ENCODE results near the gene PSMA2. TPM values are rescaled to one million over a fixed set of nuclear protein-coding genes. Genes with fewer than 3 reads are reported as not detected.

Gene PSMA2
- 351 TPM for polyA plus RNA-seq (2013, experiment 1 of 2)
- polyA plus RNA-seq (2013, experiment 2 of 2), result 360 TPM

DNA sequence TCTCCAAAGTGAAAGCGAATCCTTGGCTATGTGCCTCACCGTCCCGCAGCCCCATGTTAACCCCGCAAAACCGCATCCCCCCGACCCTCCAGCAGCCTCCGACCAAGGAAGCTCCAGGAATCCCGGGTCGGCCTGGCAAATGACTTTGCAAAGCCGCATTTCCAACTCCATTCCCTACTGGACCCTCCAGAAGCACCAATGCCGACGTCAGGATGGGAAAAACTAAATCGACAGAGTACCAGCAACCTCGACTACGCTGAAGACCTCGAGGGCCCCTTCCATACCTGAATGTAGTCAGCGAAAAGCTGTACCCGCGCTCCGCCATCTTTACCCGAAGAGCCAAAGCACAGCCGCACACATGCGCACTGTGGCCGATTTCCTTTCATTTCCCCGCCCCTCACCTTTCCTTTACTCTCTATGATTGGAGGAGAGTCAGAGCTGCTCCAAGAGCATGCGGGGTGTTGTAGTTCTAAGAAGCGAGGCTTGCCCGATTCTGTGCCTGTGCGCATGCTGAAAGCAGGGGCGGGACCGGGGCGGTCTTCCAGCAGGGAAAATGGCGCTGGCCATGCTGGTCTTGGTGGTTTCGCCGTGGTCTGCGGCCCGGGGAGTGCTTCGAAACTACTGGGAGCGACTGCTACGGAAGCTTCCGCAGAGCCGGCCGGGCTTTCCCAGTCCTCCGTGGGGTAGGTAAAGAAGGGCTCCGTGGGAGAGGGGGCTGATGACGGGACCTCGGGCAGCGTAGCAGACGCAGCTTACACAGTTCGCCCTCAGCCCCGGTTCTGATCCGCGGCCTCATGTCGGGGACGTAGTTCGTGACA, at the start of gene PSMA2, which contains the start of gene MRPL32:
Gene PSMA2, minus strand, starts transcription at position 341 of the 818 bp plus-strand sequence. Its CDS starts 16 bp downstream, at position 325.
Gene MRPL32, plus strand, starts transcription at position 543 of the 818 bp plus-strand sequence. Its CDS starts 11 bp downstream, at position 554.
- peaks cover 68% of the 10 kb centered on the region for H3K79me2 ChIP-seq (ENCODE audit: control insufficient read depth, insufficient read depth, low read length)
- DNase-seq, result peak; percentile 99
- peak within 1 kb of the TSS; percentile 81 for H3K18ac ChIP-seq (ENCODE audit: low read length)
- peaks cover 5% of the 10 kb centered on the region for H3K4me1 ChIP-seq (ENCODE audit: control insufficient read depth, low read depth, low read length)
- WGBS (ENCODE audit: extremely low coverage, insufficient coverage, low lambda C conversion rate), result no CpG with 5 or more reads among the region's 56 CpGs
- H3K27me3 ChIP-seq (ENCODE audit: insufficient read depth, low read length, poor library complexity), result no peaks in the 10 kb centered on the region
- peaks cover 5% of the 10 kb centered on the region for H3K79me1 ChIP-seq (ENCODE audit: low read length)
- peak within 1 kb of the TSS; percentile 60 for H3K23ac ChIP-seq (ENCODE audit: low read length)
- H3K4me3 ChIP-seq (ENCODE audit: low read length), result peak within 1 kb of the TSS; percentile 100
- no peak within 1 kb of the TSS for H4K5ac ChIP-seq (ENCODE audit: low read length)
- no peak within 1 kb of the TSS for H2AK5ac ChIP-seq (ENCODE audit: low read length)
- no peak within 1 kb of the TSS for H2BK15ac ChIP-seq (replicated peaks; ENCODE audit: low read depth)
- H4K8ac ChIP-seq (ENCODE audit: low read depth, low read length), result no peak within 1 kb of the TSS
- peaks cover 2% of the 10 kb centered on the region for H3K36me3 ChIP-seq (ENCODE audit: control insufficient read depth, insufficient read depth, low read length)
- H3K27ac ChIP-seq (ENCODE audit: low read depth, low read length), result peak within 1 kb of the TSS; percentile 6
- H3K4ac ChIP-seq (ENCODE audit: low read depth, low read length), result peak within 1 kb of the TSS; percentile 66
- H2BK120ac ChIP-seq (ENCODE audit: low read depth, low read length), result no peak within 1 kb of the TSS
- peak within 1 kb of the TSS; percentile 89 for H3K4me2 ChIP-seq (ENCODE audit: low read length)
- H3K56ac ChIP-seq (ENCODE audit: low read length), result peak within 1 kb of the TSS; percentile 100
- peak within 1 kb of the TSS; percentile 99 for H3K9ac ChIP-seq (ENCODE audit: low read length)
- H2BK5ac ChIP-seq (ENCODE audit: low read length), result peak within 1 kb of the TSS; percentile 87

DNA sequence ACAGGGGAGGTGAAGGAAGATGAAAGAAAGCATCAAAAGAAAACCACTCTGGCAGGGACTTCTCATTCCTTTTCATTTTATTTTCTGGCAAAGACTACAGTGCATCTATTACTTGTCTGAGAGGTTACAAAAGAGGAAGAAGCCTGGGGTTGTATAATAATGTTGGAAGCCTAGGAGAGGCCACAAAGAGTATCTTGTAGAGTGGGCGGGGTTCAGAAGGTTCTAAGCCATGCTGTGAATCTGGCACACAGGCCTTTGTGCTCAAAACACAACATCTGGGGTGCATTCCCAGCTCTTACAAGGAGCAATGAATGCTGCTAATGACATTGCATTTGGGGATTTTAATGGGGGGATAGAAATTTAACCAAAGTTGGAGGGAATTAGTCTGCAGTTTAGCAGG, 49.6 kb upstream of the PSMA2 start:
- Histone ChIP-seq H3K27me3 (ENCODE audit: insufficient read depth, low read length, poor library complexity) (no peaks in the 10 kb centered on the region), H3K4me1 (ENCODE audit: control insufficient read depth, low read depth, low read length) (no peaks in the 10 kb centered on the region), H3K9ac (ENCODE audit: low read length) (no peak overlapping the region), H2BK5ac (ENCODE audit: low read length) (no peak overlapping the region), H2BK120ac (ENCODE audit: low read depth, low read length) (no peak overlapping the region), H2AK5ac (ENCODE audit: low read length) (no peak overlapping the region), H4K5ac (ENCODE audit: low read length) (no peak overlapping the region), H3K56ac (ENCODE audit: low read length) (no peak overlapping the region), H3K79me2 (ENCODE audit: control insufficient read depth, insufficient read depth, low read length) (no peaks in the 10 kb centered on the region), H3K79me1 (ENCODE audit: low read length) (no peaks in the 10 kb centered on the region), H3K4me3 (ENCODE audit: low read length) (no peak overlapping the region), H3K23ac (ENCODE audit: low read length) (no peak overlapping the region), H3K27ac (ENCODE audit: low read depth, low read length) (no peak overlapping the region), H3K36me3 (ENCODE audit: control insufficient read depth, insufficient read depth, low read length) (no peaks in the 10 kb centered on the region), H3K18ac (ENCODE audit: low read length) (no peak overlapping the region), H2BK15ac (replicated peaks; ENCODE audit: low read depth) (no peak overlapping the region), H3K4me2 (ENCODE audit: low read length) (no peak overlapping the region), H3K4ac (ENCODE audit: low read depth, low read length) (no peak overlapping the region), H4K8ac (ENCODE audit: low read depth, low read length) (no peak overlapping the region)
- no CpG with 5 or more reads among the region's 1 CpG for WGBS (ENCODE audit: extremely low coverage, insufficient coverage, low lambda C conversion rate)
- no peak for DNase-seq

DNA sequence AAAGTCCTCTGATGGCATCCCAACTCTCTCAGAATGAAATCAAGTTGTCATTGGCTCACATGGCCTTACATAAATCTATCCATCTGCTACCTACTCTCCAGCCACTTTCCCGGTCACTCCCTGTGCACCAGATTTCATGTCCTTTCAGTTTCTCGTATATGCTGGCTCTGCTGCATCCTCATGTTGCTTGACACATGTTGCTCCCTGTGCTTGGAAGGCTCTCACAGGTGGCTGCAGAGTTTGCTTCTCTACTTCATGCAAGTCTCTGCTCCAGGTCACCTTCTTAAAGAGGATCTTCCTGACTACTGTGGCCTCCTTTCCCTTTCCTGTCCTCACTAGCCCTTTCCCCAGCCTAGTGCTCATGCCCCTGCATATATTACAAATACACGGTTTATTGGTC, 48.5 kb upstream of the PSMA2 start:
- whole genome bisulfite sequencing (ENCODE audit: extremely low coverage, insufficient coverage, low lambda C conversion rate), result no CpG with 5 or more reads among the region's 3 CpGs
- no peaks in the 10 kb centered on the region for H3K79me2 ChIP-seq (ENCODE audit: control insufficient read depth, insufficient read depth, low read length)
- no peak overlapping the region for H2BK5ac ChIP-seq (ENCODE audit: low read length)
- H3K9ac ChIP-seq (ENCODE audit: low read length), result no peak overlapping the region
- H2BK120ac ChIP-seq (ENCODE audit: low read depth, low read length), result no peak overlapping the region
- DNase-seq, result no peak
- no peaks in the 10 kb centered on the region for H3K4me1 ChIP-seq (ENCODE audit: control insufficient read depth, low read depth, low read length)
- no peak overlapping the region for H3K27ac ChIP-seq (ENCODE audit: low read depth, low read length)
- no peak overlapping the region for H3K56ac ChIP-seq (ENCODE audit: low read length)
- no peak overlapping the region for H4K8ac ChIP-seq (ENCODE audit: low read depth, low read length)
- no peak overlapping the region for H2AK5ac ChIP-seq (ENCODE audit: low read length)
- H3K23ac ChIP-seq (ENCODE audit: low read length), result no peak overlapping the region
- H2BK15ac ChIP-seq (replicated peaks; ENCODE audit: low read depth), result no peak overlapping the region
- no peak overlapping the region for H3K4ac ChIP-seq (ENCODE audit: low read depth, low read length)
- H3K36me3 ChIP-seq (ENCODE audit: control insufficient read depth, insufficient read depth, low read length), result no peaks in the 10 kb centered on the region
- no peaks in the 10 kb centered on the region for H3K27me3 ChIP-seq (ENCODE audit: insufficient read depth, low read length, poor library complexity)
- H4K5ac ChIP-seq (ENCODE audit: low read length), result no peak overlapping the region
- H3K79me1 ChIP-seq (ENCODE audit: low read length), result no peaks in the 10 kb centered on the region
- H3K4me3 ChIP-seq (ENCODE audit: low read length), result no peak overlapping the region
- H3K18ac ChIP-seq (ENCODE audit: low read length), result no peak overlapping the region
- no peak overlapping the region for H3K4me2 ChIP-seq (ENCODE audit: low read length)

DNA sequence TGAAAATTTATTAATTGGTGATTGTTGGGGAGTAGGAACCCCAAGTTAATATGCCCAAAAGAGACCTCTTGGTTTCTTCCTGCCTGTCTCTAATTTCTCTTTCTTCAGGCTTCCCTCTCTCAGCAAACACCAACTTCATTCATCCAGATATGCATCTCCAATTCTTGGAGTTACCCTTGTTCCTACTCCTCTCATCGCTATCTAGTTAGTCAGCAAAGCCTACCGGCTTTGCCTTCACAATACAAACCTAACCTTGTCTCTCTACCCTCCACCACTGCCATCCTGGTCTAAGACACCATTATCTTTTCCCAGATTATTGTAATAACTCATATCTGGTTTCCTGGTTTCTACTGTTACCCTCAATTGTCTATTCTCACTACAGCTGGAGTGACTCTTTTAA, 48.1 kb upstream of the PSMA2 start:
- Histone ChIP-seq H2BK120ac (ENCODE audit: low read depth, low read length) (no peak overlapping the region), H3K27me3 (ENCODE audit: insufficient read depth, low read length, poor library complexity) (no peaks in the 10 kb centered on the region), H3K56ac (ENCODE audit: low read length) (no peak overlapping the region), H3K23ac (ENCODE audit: low read length) (no peak overlapping the region), H3K4ac (ENCODE audit: low read depth, low read length) (no peak overlapping the region), H2BK15ac (replicated peaks; ENCODE audit: low read depth) (no peak overlapping the region), H3K79me2 (ENCODE audit: control insufficient read depth, insufficient read depth, low read length) (no peaks in the 10 kb centered on the region), H3K9ac (ENCODE audit: low read length) (no peak overlapping the region), H4K8ac (ENCODE audit: low read depth, low read length) (no peak overlapping the region), H3K4me3 (ENCODE audit: low read length) (no peak overlapping the region), H3K4me2 (ENCODE audit: low read length) (no peak overlapping the region), H2BK5ac (ENCODE audit: low read length) (no peak overlapping the region), H3K27ac (ENCODE audit: low read depth, low read length) (no peak overlapping the region), H4K5ac (ENCODE audit: low read length) (no peak overlapping the region), H3K79me1 (ENCODE audit: low read length) (no peaks in the 10 kb centered on the region), H3K18ac (ENCODE audit: low read length) (no peak overlapping the region), H3K36me3 (ENCODE audit: control insufficient read depth, insufficient read depth, low read length) (no peaks in the 10 kb centered on the region), H2AK5ac (ENCODE audit: low read length) (no peak overlapping the region), H3K4me1 (ENCODE audit: control insufficient read depth, low read depth, low read length) (no peaks in the 10 kb centered on the region)
- no peak for DNase-seq
- no CpG with 5 or more reads among the region's 2 CpGs for WGBS (ENCODE audit: extremely low coverage, insufficient coverage, low lambda C conversion rate)

DNA sequence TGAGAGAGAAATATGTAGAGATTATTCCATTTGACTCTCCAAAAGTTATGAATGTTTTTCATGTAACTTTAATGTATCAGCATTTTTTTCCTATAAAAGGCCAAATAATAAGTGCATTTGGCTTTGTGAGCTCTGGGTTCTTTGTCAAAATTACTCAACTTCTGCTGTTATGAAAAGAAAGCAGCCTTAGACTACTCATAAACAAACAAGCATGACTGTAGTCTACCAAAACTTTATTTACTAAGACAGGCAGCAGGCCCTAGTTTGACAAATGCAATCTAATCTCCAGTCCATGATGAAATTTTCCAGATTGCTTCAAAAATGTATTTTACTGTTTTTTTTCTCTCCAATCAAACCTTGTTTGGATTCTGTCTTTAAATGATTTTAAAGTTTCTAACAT, 46.5 kb upstream of the PSMA2 start:
- Histone ChIP-seq H3K27ac (ENCODE audit: low read depth, low read length) (no peak overlapping the region), H3K4me3 (ENCODE audit: low read length) (no peak overlapping the region), H2BK15ac (replicated peaks; ENCODE audit: low read depth) (no peak overlapping the region), H3K9ac (ENCODE audit: low read length) (no peak overlapping the region), H3K27me3 (ENCODE audit: insufficient read depth, low read length, poor library complexity) (no peaks in the 10 kb centered on the region), H3K56ac (ENCODE audit: low read length) (no peak overlapping the region), H3K79me1 (ENCODE audit: low read length) (no peaks in the 10 kb centered on the region), H3K79me2 (ENCODE audit: control insufficient read depth, insufficient read depth, low read length) (no peaks in the 10 kb centered on the region), H2BK5ac (ENCODE audit: low read length) (no peak overlapping the region), H3K18ac (ENCODE audit: low read length) (no peak overlapping the region), H3K4ac (ENCODE audit: low read depth, low read length) (no peak overlapping the region), H2BK120ac (ENCODE audit: low read depth, low read length) (no peak overlapping the region), H2AK5ac (ENCODE audit: low read length) (no peak overlapping the region), H3K4me2 (ENCODE audit: low read length) (no peak overlapping the region), H3K36me3 (ENCODE audit: control insufficient read depth, insufficient read depth, low read length) (no peaks in the 10 kb centered on the region), H4K5ac (ENCODE audit: low read length) (no peak overlapping the region), H4K8ac (ENCODE audit: low read depth, low read length) (no peak overlapping the region), H3K23ac (ENCODE audit: low read length) (no peak overlapping the region), H3K4me1 (ENCODE audit: control insufficient read depth, low read depth, low read length) (no peaks in the 10 kb centered on the region)
- DNase-seq, result no peak

All from mesendoderm (in vitro differentiated cells).